HG02588 (cell line): ENCODE data around the gene CLCNKA.
"Not testable (repeated sequence)": the region's sequence is repeated elsewhere in the genome, so short reads cannot be mapped to it uniquely, and the experiment has no call there.

ENCODE experiments used
- ATAC-seq: cut with Tn5 transposase; IDR thresholded peaks from one replicate; pipeline ENCODE4 v1.9.1; 2021; ENCODE audit warnings: mild to moderate bottlenecking, moderate library complexity; ENCODE audit not compliant: unreplicated experiment

CLCNKA gene

DNA sequence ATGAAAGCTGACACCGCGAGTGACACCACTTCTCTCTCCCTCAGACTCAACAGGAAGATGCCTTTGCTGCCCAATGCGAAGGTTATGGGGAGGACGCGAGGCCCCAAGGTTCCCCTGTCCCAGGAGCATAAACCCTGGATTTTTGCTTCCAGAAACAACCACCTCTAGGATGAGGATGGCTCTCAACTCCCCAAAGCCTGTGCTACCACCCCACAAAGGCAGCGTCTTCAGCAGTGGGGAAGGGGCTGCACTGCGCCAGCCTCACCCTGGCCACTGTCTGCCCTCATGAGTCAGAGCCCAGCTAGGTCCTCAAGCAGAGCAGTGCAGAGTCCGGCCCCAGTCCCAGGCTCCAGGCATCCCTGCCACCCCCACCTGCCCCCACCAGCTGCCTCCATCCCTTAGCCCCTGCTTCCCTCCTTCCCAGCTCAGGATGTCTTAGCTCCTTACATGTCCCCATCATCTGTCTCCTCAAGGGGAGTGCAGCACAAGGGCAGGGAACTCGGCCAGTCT is 24.7 kb upstream of the CLCNKA start:
- no peak for ATAC-seq

DNA sequence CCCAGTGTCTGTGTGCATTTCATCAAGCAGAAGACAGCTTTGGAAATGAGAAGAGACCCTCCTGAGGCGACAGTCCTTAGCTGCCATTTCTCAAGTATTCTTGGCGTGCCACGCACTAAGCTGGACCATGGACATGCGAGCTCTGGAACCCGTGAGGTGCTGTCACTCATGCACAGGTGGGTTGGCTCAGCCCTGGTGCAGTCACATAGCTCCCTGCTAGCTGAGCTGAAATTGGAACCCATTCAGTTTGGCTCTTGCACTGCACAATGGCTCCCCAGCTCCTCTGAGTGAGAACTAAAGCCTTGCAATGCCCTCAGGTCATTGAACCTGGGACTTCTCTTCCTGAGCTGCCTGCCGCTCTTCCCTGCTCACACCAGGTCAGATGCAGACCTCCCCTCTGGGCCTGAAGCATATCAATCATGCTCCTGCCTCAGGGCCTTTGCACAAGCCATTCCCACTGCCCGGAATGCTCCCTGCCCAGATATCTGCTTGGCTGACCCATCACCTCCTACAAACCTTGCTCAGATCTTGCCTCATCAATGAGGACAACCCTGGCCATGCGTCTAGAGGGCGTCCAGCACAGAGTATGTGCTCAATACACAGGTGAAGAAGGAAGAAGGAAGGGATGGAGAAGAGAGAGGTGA is 24.1 kb upstream of the CLCNKA start:
- no peak for ATAC-seq

DNA sequence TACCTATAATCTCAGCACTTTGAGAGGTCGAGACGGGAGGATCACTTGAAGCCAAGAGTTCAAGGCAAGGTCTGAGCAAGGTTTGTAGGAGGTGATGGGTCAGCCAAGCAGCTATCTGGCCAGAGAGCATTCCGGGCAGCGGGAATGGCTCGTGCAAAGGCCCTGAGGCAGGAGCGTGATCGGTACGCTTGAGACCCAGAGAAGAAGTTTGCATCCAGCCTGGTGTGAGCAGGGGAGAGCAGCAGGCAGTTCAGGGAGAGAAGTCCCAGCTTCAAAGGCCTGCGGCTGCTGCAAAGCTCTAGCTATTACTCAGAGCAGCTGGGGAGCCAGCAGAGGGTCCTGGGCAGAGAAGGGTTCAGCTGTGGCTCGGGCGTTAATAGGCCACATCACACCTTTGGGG is 22.9 kb upstream of the CLCNKA start:
- ATAC-seq, result no peak

DNA sequence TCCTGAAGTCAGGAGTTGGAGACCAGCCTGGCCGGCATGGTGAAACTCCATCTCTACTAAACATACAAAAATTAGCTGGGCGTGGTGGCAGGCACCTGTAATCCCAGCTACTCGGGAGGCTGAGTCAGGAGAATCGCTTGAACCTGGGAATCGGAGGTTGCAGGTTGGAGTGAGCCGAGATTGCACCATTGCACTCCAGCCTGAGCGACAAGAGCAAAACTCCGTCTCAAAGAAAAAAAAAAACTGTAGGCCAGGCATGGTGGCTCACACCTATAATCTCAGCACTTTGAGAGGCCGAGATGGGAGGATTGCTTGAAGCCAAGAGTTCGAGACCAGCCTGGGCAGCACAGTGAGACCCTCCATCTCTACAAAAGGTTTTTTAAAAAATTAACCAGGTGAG is 20.6 kb upstream of the CLCNKA start:
- not testable (repeated sequence) for ATAC-seq

DNA sequence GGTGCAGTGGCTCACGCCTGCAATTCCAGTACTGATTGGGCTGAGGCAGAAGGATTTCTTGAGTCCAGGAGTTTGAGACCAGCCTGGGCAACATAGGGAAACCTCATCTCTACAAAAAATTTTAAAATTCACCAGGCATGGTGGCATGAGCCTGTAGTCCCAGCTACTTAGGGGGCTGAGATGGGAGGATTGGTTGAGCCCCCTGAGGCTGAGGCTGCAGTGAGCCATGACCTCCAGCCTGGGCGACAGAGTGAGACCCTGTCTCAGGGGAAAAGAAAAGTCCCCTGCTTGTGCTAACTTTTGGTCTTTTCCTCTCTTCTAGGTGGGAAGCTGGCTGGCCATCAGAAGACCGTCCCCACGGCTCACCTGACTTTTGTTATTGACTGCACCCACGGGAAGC is 16.2 kb upstream of the CLCNKA start:
- no peak for ATAC-seq

DNA sequence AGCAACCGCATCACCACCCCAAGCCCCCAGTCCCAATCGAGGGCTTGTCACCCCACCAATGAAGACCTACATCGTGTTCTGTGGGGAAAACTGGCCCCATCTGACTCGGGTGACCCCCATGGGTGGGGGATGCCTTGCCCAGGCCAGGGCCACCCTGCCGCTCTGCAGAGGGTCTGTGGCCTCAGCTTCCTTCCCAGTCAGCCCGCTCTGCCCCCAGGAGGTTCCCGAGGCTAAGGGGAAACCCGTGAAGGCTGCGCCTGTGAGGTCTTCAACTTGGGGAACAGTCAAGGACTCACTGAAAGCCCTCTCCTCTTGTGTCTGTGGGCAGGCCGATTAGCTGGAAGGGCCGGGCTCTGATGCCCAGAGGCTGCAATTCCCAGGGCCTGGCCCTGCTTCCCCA is 15.8 kb upstream of the CLCNKA start:
- no peak for ATAC-seq

DNA sequence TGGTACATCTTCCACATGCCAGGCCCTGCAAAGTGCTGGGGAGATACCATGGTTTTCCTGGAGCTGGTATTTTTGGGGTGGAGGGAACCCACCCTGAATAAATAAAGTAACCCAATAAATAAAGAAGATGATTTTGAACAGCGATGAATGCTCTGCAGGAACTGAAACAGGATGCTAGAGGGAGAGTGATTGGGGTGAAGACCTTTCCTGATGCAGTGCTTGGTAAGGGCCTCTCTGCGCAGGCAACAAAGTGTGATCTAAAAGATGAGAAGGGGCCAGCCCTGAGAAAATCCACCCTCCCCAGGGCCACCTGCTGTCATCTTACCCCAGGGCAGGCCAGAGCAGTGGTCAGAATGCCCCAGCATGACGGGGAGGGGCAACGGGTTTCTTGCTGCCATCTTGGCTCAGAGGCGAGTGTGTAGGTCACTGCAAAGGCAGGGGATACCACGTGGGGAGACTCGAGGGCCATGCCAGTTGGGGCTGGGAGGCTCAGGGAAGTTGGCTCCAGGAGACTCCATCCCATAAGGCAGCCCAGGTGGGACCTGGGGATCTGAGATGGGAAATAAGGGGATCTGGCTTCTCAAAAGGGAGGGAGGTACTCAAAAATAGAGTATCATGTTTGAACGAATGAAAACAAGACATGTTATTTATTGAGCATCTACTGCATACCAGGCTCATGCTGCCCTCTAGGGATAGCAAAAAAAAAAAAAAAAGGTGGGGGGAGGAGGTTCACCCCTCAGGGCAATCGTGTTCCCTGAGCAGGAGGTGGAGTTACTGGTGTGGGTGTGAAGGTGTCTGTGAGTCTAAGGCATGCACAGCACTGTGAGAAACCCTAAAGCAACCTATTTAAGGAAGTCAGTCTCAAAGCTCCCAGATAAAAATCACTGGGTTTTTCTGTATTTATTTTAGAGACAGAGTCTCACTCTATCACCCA is 15.0 kb upstream of the CLCNKA start:
- no peak for ATAC-seq

DNA sequence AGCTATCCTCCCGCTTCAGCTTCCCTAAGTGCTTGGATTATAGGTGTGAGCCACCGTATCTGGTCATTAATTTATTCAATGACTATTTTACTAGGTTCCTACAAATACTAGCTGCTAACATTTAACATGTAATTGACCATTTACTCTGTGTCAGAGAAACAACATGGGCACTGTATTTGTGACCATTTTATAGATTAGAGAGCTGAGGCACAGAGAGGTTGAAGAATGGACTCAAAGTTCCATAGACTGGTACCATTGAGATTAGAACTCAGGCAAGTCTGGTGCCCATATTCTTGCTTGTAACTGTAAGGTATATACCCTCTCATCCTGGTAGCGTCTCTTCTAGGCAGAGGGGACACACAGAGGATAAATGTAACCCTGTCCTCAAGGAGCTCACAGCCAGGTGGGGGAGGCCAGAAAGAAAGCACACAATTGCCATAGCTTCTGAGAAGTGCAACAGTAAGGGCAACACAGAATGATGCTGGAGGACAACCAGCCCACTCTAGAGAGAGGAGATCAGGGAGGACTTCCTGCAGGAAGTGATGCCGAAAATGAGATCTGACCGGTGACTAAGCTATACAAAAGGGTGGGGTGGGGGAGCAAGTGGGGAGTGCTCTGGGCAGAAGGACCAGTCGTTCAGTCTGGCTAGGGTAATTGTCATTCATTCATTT is 14.0 kb upstream of the CLCNKA start:
- ATAC-seq, result no peak

DNA sequence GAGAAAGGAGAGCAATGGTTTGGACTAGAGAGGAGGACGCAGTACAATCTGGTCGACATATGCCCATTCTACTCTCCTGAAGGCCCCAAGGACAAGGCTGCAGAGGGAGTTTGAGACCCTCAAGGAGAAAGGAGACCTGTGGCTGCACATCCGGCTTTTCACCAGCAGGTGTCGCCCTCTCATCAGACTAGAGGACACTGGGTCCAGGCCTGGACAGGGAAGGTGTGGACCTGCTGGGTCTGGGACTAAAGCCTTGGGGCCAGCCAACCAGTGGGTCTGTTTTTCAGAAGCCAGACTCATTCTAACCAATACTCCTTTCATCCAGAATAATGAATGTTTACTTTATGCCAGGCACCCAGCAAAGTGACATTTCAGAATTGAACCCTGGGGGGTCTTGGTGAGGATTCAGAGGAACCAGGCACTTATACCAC is 12.8 kb upstream of the CLCNKA start:
- no peak for ATAC-seq

DNA sequence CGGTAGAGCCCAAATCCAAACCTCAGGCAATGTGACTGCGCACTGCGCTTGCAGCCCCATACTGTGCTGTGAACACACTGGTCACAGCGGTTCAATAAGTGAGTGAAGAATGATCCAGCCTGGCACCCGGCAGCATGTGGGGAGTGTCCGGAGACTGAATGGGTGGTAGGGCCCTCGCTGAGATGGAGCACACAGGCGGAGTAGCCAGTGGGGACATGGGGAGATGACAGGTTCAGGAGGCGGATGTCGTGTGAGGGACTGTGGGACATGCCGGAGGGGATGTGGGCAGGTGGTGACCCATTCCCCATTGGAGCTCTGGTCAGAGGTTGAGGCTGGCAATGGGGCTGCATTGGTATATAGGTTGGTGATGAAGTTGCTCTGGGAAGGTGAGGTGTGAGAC is 12.2 kb upstream of the CLCNKA start:
- no peak for ATAC-seq

DNA sequence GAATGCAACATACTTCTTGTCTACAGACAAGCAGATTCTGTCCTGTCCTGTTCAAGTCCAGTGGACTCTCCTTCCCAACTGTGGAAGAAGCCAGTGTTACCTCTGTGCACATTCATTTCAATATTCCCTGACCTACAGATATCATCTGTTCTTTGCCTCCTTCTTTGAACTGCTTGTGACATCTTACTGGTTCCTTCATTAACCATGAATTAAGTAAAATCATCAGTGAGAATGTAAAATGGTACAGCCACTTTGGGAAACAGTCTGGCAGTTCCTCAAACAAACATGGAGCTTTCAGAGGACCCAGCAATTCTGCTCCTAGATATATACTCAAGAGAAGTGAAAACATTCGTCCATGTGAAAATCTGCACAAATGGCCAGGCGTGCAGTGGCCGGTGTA is 11.0 kb upstream of the CLCNKA start:
- no peak for ATAC-seq

DNA sequence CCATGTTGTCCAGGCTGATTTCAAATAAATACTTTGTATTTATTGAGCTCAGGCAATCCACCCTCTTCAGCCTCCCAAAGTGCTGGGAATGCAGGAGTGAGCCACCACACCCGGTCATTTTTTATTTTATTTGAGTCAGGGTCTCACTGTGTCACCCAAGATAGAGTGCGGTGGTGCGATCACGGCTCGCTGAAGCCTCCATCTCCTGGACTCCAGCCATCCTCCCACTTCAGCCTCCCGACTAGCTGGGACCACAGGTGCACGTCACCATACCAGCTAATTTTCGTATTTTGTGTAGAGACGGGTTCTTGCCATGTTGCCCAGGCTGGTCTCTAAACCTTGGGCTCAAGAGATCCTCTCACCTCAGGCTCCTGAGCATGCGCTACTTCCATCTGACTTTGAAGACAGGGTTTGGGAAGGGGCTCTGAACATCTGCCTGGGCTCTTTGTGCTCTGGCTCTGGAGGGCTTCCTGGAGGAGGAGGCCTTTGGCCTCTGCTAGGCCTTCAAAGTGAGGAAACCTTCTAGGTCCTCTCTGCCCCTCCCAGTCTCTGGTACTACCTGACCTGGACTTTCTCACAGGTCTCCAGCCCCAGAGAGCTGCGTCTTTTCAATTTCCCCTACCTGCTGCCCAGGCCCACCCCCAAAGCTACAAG is 9.8 kb upstream of the CLCNKA start:
- ATAC-seq, result no peak

DNA sequence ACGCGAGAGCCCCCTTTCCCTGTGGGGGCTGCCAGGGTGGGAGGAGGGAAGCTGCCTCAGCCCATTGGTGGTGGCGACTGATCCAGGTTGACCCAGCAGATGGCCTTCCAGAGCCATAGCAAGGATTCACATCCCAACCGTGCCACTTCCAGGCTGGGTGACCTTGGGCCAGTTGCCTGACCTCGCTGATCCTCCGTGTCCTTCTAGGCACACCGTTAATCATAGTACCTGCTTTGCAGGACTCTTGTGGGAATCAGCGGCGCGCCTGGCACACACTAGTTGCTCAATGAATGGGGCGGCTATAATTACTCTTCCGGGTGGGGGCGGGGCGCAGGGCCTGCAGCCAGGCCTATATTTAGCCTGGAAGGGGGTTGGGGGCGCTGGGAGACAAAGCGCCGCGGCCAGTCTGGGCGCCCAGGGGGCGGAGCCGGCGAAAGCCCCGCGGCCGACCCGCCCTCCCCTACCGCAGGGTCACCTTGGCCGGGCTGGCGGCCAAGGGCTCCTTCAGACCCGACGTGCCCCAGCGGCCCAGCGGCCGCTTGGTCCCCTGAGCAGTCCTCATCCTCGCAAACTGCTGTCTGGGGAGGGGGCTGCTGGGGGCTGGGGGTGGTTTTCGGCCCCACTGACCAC is 9.1 kb upstream of the CLCNKA start:
- peak; percentile 36 for ATAC-seq

DNA sequence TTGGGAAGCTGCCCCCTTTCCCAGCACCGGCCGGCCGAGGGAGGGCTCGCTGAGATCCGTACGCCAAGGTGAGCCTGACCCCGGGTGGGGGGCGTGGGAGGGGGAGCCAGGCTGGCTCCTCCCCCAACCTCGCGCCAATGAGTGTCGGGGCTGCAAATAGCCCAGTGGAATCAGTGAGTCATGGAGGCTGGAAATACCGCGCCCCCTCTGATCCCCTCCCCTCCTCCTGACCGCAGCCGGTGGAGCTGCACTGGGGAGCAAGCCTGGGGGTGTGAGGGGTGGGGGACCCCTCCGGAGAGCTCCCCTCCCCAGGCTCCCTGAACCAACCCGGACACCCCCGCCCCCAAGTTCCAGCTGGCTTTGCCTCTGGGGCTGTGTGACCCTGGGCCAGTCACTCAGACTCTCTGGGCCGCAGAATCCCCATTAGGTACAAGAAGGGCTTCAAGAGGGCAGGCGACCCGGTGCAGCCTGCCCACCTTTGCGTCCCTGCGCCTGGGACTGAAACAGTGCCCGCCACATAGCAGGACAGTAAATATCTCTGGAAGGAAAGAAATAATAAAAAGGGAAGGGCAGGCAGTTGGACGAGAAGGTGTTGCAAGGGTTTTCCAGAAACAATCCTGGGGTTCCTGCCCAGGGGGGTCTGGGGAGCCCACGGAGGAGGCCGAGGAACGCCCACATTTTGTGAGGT is 8.5 kb upstream of the CLCNKA start:
- peak; percentile 29 for ATAC-seq

DNA sequence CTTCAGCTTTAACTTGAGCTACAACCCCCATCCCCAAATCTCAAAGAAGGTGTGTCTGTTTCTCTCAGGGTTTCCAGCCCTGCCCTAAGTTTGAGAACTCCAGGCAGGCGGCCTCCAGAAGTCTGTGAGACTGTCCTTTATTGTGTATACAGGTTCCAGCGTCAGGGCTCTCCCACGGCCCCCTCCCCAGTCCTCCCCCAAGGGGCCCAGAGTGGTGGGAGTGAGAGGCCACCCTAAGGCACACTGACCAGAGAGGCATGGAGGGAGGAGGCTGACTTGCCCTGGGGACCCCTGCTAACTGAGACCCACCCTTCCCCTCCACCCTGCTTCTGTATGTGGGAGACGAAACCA is 8.0 kb upstream of the CLCNKA start:
- ATAC-seq, result no peak

DNA sequence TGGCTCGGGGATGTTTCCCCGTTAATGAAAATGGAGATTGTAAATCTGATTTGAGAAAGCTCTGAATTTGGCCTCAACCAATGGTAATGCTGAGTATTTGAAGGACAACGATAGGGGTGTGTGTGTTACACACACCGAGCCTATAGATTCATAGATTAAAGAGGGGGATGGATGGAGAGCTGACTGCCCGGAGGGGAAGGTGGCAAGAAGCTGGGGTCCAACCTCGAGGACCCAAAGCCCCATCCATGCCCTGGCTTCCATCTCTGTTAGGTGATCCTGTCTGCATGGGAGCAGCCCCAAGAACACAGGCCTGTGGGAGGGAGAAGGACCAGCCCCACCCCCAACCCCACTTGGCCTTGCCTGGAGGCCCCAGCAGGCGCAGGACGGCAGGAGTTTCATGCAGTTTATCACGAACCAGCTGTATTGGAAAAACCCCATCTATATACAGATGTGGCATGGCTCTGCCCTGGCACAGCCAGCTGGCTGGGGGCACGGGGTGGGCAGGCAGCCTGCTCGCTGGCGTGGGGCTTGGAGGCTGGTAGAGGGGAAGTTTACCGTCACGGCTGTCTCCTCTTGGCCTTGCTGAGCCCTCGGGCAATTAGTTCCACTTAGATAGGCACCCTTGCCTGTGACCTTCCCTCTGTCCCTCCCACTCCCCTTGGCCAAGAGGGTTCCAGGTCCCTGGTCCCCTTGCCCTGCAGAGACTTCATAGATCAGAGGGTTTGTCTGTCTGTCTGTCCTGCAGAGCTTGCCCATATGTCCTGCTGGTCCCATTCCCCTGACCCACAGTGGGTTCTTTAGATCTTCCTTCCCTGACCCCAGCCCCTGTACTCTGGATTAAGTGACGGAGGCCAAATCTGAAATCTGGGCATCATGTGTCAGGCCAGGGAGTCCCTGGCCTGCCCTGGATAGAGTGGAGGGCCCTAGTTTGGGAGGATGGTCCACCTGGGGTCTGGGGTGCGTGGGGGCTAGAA is 7.0 kb upstream of the CLCNKA start:
- peak; percentile 35 for ATAC-seq

DNA sequence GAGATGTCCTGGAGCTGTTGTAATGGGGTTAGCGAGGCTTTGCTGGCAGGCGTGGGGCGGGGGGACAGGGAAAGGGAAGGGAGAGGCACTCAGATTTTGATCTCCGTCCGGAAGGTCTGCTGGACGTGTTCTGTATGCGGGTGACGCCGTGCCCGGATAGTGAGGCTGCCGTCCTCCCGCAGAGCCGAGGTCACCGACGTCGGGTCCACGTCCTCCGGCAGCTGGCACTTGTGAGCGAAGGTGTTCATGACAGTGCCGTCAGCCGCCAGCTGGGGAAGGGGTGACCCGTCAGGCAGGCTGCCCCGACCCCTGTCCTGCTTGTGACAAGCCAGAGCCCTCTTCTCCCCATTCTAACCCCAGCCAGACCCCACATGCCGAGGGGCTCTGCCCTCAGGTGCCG is 6.3 kb upstream of the CLCNKA start:
- no peak for ATAC-seq

DNA sequence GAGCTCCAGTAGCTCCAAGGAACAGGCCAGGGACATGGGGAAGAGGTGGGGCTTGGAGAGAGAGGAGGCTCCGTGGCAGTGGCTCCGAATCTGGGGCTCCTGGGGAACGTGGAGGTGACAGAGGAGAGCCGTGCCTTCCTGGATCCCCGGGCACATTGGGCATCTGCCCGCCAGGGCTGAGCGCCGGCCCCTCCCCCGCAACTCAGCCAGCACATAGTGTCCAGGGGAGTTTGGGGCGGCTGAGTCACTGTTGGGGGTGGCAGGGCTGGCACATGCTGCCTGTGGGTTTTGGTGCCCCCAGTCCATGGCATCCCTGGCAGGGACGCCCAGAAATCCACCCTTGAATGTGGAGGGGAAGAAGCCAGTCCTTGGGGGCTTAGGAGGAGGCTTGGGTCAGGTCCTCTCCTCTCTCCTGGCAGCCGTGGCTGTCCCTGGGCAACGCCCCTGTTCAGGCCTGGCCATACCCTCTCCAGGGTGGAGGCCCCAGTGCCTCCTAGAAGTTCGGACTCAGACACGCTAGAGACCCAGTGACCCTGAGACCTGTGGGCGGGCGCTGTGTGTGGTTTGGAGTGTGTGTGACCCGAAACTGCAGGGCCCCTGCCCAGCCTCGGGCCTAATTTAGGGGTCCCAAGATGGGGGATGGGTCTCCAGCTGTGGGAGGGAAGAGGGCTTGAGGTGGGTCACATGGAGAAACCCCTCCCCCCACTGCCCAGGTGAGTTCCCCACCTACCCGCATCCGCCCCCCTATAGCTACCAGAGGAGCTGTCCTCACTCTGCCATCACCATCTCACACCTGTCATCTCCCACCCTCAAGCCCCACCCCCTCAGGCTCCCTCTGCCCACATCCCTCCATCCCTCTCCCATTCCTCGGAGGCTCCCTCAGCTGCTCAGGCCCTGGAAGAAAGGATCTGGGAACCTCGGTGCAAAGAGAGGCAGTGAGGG is 5.6 kb upstream of the CLCNKA start:
- ATAC-seq, result no peak
